Globus pallidus (tissue), 1 donor: Measurements from ENCODE around the gene RFX2.
"Not testable (repeated sequence)": the region's sequence is repeated elsewhere in the genome, so short reads cannot be mapped to it uniquely, and the experiment has no call there.

Experiments
- DNase-seq: peaks from one replicate; pipeline ENCODE4 v3.0.0-alpha.2; 2015; ENCODE audit warnings: low spot score

The RFX2 gene

GRCh38 chr19:6012426-6013170 is 97.7 kb downstream of the RFX2 start:
- DNase-seq: no peak

- no peak for DNase-seq
These were observed 98.5 kb downstream of the RFX2 start for GRCh38 chr19:6011794-6012193.

GRCh38 chr19:6011206-6011605 is 99.1 kb downstream of the RFX2 start:
- no peak for DNase-seq

GRCh38 chr19:6010107-6010506 is 100.2 kb downstream of the RFX2 start:
- DNase-seq: no peak

GRCh38 chr19:6007866-6008265 is 102.4 kb downstream of the RFX2 start:
- no peak for DNase-seq

GRCh38 chr19:6006896-6007295 is 103.4 kb downstream of the RFX2 start:
- DNase-seq: no peak

- not testable (repeated sequence) for DNase-seq
These were observed 104.2 kb downstream of the RFX2 start for GRCh38 chr19:6006070-6006446.

- DNase-seq: no peak
These were observed 104.8 kb downstream of the RFX2 start for GRCh38 chr19:6005321-6006069.

- DNase-seq: no peak
These were observed 106.3 kb downstream of the RFX2 start for GRCh38 chr19:6003976-6004375.

GRCh38 chr19:6002591-6002990 is 107.7 kb downstream of the RFX2 start:
- no peak for DNase-seq

- DNase-seq: no peak
These were observed 110.0 kb downstream of the RFX2 start for GRCh38 chr19:6000228-6000847.

- DNase-seq: no peak
These were observed 110.6 kb downstream of the RFX2 start for GRCh38 chr19:5999693-6000092.

GRCh38 chr19:5997371-5997770 is 112.9 kb downstream of the RFX2 start:
- no peak for DNase-seq

- DNase-seq: no peak
These were observed 113.5 kb downstream of the RFX2 start for GRCh38 chr19:5996623-5997320.

GRCh38 chr19:5996102-5996501 is 114.2 kb downstream of the RFX2 start:
- no peak for DNase-seq

GRCh38 chr19:5995606-5996005 is 114.7 kb downstream of the RFX2 start:
- no peak for DNase-seq

- DNase-seq: no peak
These were observed 115.7 kb downstream of the RFX2 start for GRCh38 chr19:5994405-5995165.

- no peak for DNase-seq
These were observed 116.5 kb downstream of the RFX2 start for GRCh38 chr19:5993648-5994358.

GRCh38 chr19:5993201-5993600 is 117.1 kb downstream of the RFX2 start:
- DNase-seq: no peak

GRCh38 chr19:5992756-5993155 is 117.5 kb downstream of the RFX2 start:
- DNase-seq: no peak

GRCh38 chr19:5991244-5991838 is 119.0 kb downstream of the RFX2 start:
- no peak for DNase-seq
